GM12878 (cell line): ENCODE results near the gene ATP5F1D. TPM values are rescaled to one million over a fixed set of nuclear protein-coding genes. Genes with fewer than 3 reads are reported as not detected.
A peak's percentile ranks its signal among the peaks of the same experiment; 100 is the strongest.

Experiments
- ATAC-seq: fragments of 200-7000 bp; cut with Tn5 transposase; 3 replicates; pipeline ENCODE4 v1.9.1; 2020; ENCODE audit warnings: mild to moderate bottlenecking, moderate library complexity
- BruUV-seq: library from RNA; stranded (reverse); fragments of 400-500 nt; replicated peaks from 2 replicates; lab custom pipeline; 2021; lab: Mats Ljungman, UMichigan
- CTCF ChIA-PET: fragments of 300-600 bp; sonication (Branson Sonifier 250); formaldehyde crosslinking; extraction: SDS; loops from one replicate; lab custom pipeline; 2021; ENCODE audit warnings: inconsistent platforms; lab: Yijun Ruan, JAX
- POLR2A ChIA-PET: fragments of 350-600 bp; formaldehyde crosslinking; extraction: SDS; loops from one replicate; lab custom pipeline; 2021; ENCODE audit warnings: inconsistent platforms; lab: Charles Lee
- RAD21 ChIA-PET: fragments of 300-600 bp; sonication (Branson Sonifier 250); formaldehyde crosslinking; loops from one replicate; lab custom pipeline; 2023; ENCODE audit warnings: antibody characterized with exemption; ENCODE audit not compliant: unreplicated experiment; lab: Charles Lee
- SMC1A ChIA-PET: fragments of 300-600 bp; sonication (Branson Sonifier 250); formaldehyde crosslinking; loops from one replicate; lab custom pipeline; 2023; ENCODE audit not compliant: unreplicated experiment, uncharacterized antibody; lab: Charles Lee
- DNase-seq: peaks from one replicate; pipeline ENCODE4 v3.0.0-alpha.2; 2011; ENCODE audit warnings: low read depth, low spot score
- FAIRE-seq: peaks from 3 replicates; lab custom pipeline; 2011; peaks lifted over from hg19 to GRCh38; lab: Jason Lieb, UNC
- H2AFZ ChIP-seq: 2 replicates; pipeline ENCODE4 v1.6.0; 2011; ENCODE audit warnings: low read depth, low read length, control low read depth; ENCODE audit not compliant: control insufficient read depth
- H3K27ac ChIP-seq: 2 replicates; pipeline ENCODE4 v1.5.1; 2011; ENCODE audit warnings: control low read depth; ENCODE audit not compliant: control insufficient read depth, insufficient read depth
- H3K27me3 ChIP-seq, 2 experiments: replicated peaks in 1 of 2; 2 replicates each; pipeline versions ENCODE4 v1.6.0 to v1.6.1; 2011; ENCODE audit warnings: low read length in 1 of 2; ENCODE audit not compliant: control insufficient read depth in 2 of 2, insufficient read depth in 2 of 2
- H3K36me3 ChIP-seq, 2 experiments: 2 replicates each; pipeline ENCODE4 v1.5.1; 2011; ENCODE audit warnings: low read length in 1 of 2; ENCODE audit not compliant: control insufficient read depth in 2 of 2, insufficient read depth in 2 of 2
- H3K4me1 ChIP-seq: 2 replicates; pipeline ENCODE4 v1.6.1; 2011; ENCODE audit warnings: mild to moderate bottlenecking, low read length, moderate library complexity, mixed read lengths; ENCODE audit not compliant: control insufficient read depth, insufficient read depth
- H3K4me2 ChIP-seq: 2 replicates; pipeline ENCODE4 v1.6.0; 2011; ENCODE audit warnings: control low read depth; ENCODE audit not compliant: control insufficient read depth, insufficient read depth
- H3K4me3 ChIP-seq: fragments of 200-600 bp; sonication (generic); 2 replicates; pipeline ENCODE4 v1.5.1; 2016
- H3K79me2 ChIP-seq: 2 replicates; pipeline ENCODE4 v1.6.0; 2011; ENCODE audit warnings: low read length; ENCODE audit not compliant: control insufficient read depth, insufficient read depth
- H3K9ac ChIP-seq: 2 replicates; pipeline ENCODE4 v1.8.0; 2011; ENCODE audit warnings: low read length, control low read depth, mixed read lengths; ENCODE audit not compliant: control insufficient read depth, insufficient read depth
- H3K9me3 ChIP-seq: replicated peaks from 3 replicates; pipeline ENCODE4 v1.5.1; 2011; ENCODE audit warnings: mild to moderate bottlenecking, low read length; ENCODE audit not compliant: control insufficient read depth, insufficient read depth
- H4K20me1 ChIP-seq: 2 replicates; pipeline ENCODE4 v1.6.0; 2011; ENCODE audit not compliant: control insufficient read depth, insufficient read depth
- E2F8 ChIP-seq: fragments of 450-650 bp; IDR thresholded peaks from 2 replicates; pipeline ENCODE4 v1.6.1; 2018; ENCODE audit warnings: mild to moderate bottlenecking, low read depth, moderate library complexity; ENCODE audit not compliant: partially characterized antibody
- IKZF2 ChIP-seq, 2 experiments: fragments of 450-650 bp; IDR thresholded peaks; 2 replicates each; pipeline ENCODE4 v1.6.1; 2017; ENCODE audit warnings: mild to moderate bottlenecking in 2 of 2, moderate library complexity in 2 of 2
- MEF2A ChIP-seq: IDR thresholded peaks from 2 replicates; pipeline ENCODE4 v1.6.1; 2011; ENCODE audit warnings: low read depth, mild to moderate bottlenecking, low read length, moderate library complexity; ENCODE audit not compliant: insufficient read depth
- RELB ChIP-seq: fragments of 450-650 bp; IDR thresholded peaks from 2 replicates; pipeline ENCODE4 v1.6.1; 2017; ENCODE audit warnings: low read depth, mild to moderate bottlenecking, moderate library complexity
- RFX5 ChIP-seq: IDR thresholded peaks from 2 replicates; pipeline ENCODE4 v1.6.1; 2011; ENCODE audit warnings: low read depth, low read length, improper control_type of control experiment
- SUZ12 ChIP-seq: fragments of 200-600 bp; sonication (generic); IDR thresholded peaks from one replicate; pipeline ENCODE4 v1.6.1; 2018; ENCODE audit warnings: antibody characterized with exemption, mild to moderate bottlenecking; ENCODE audit not compliant: unreplicated experiment
- YBX1 ChIP-seq: fragments of 450-650 bp; IDR thresholded peaks from 2 replicates; pipeline ENCODE4 v1.6.1; 2016; ENCODE audit warnings: antibody characterized with exemption
- WGBS: methylation state at CpG from one replicate; pipeline ENCODE4 v1.1.6; 2016; ENCODE audit warnings: low lambda C conversion rate; ENCODE audit not compliant: insufficient replicate concordance, insufficient coverage; ENCODE audit errors: missing lambda C conversion rate; 5-methylcytosine and 5-hydroxymethylcytosine counted together
- in situ Hi-C: fragments of 300-500 bp; cut with MboI; formaldehyde crosslinking; loops from 9 replicates; pipeline ENCODE4 v1.14.3; 2018; ENCODE audit warnings: mixed read lengths
- intact Hi-C: fragments of 100-400 bp; cut with micrococcal nuclease; formaldehyde crosslinking; loops from one replicate; pipeline ENCODE4 v1.14.2; 2022; ENCODE audit not compliant: unreplicated experiment
- polyA plus RNA-seq, 11 experiments: library from polyadenylated mRNA; depleted of rRNA in 4 of 11; unstranded in 6 of 11; stranded (reverse) in 5 of 11; fragments of >200 nt; fragmentation: Nextera tagmentation in 4 of 11; fragmentation: Illumina TruSeq in 1 of 11; extraction: Ambion mirVana in 4 of 11; extraction: Trizol in 1 of 11; gene quantifications; 1 replicate in 1 of 11; 2 replicates in 10 of 11; pipeline versions ENCODE4 v1.2.1 to v1.2.3, GENCODE V29; 2011 to 2016; ENCODE audit warnings: inconsistent platforms in 2 of 11, missing spikeins in 2 of 11, low read depth in 1 of 11
- total RNA-seq, 4 experiments: library from RNA; depleted of rRNA in 3 of 4; stranded (reverse); fragments of >200 nt in 3 of 4; fragmentation: Illumina TruSeq in 1 of 4; extraction: Trizol in 1 of 4; gene quantifications; 2 replicates each; pipeline versions ENCODE4 v1.2.1 to v1.2.3, GENCODE V29; 2013 to 2021

The ATP5F1D gene
- total and polyA plus RNA-seq, 10 of the 15 experiments (the other 5 are each of a cell fraction or from before 2014, with no cell fraction given), result 7.2 to 357 (median 49.5) TPM

- TF ChIP-seq RFX5 (no peak), MEF2A (no peak), E2F8 (no peak), YBX1 (no peak), RELB (no peak), IKZF2 (IDR thresholded peaks at IDR 0.05) (no peak)
Observed at GRCh38 chr19:1236576-1236975, 5.0 kb upstream of the ATP5F1D start (continued).

- no peaks in the 10 kb centered on the region for H3K36me3 ChIP-seq
- no TSS peak for BruUV-seq
- ChIA-PET CTCF (no interaction called here), POLR2A (interaction anchor here (0.6 kb wide), 1 partner anchor 150 kb away, joined by 3 read pairs; no protein-coding TSS in a partner anchor), RAD21 (interaction anchor here (0.6 kb wide), 1 partner anchor 124 kb away, joined by 3 read pairs; no protein-coding TSS in a partner anchor)
- peak overlapping the region; percentile 15; the same call in 1 of the 2 replicates for H3K4me2 ChIP-seq
- 3% methylated on average over 29 of the region's 60 CpGs for WGBS
- ATAC-seq (no peak), DNase-seq (no peak)
- in situ Hi-C loops (no loop called here), intact Hi-C loops (no loop called here)
- H3K27ac ChIP-seq, result no peak overlapping the region
- no peaks in the 10 kb centered on the region; the same call in 2 of the 3 replicates for H3K9me3 ChIP-seq
- no peak overlapping the region for H2AFZ ChIP-seq
- peaks cover 8% of the 10 kb centered on the region; the same call in 1 of the 2 replicates for H3K4me1 ChIP-seq
- no peak overlapping the region; the same call in 1 of the 2 replicates for H3K9ac ChIP-seq
- TF ChIP-seq SUZ12 (peak; percentile 92), RFX5 (no peak)
- TF ChIP-seq, all 136 proteins: peak for 1
- Histone ChIP-seq H4K20me1 (no peaks in the 10 kb centered on the region), H3K4me3 (peak overlapping the region; percentile 36; the same call in 1 of the 2 replicates), H3K79me2 (peaks cover 5% of the 10 kb centered on the region), H3K27me3 (peaks cover 0 to 10% of the 10 kb centered on the region in 2 experiments; a peak in 3 of 4 replicates)
- SMC1A ChIA-PET, result no interaction called here
- FAIRE-seq, result no peak
Observed at GRCh38 chr19:1237027-1237659, 4.4 kb upstream of the ATP5F1D start.
